ENCODE results near the gene SULT1C4.

DNA sequence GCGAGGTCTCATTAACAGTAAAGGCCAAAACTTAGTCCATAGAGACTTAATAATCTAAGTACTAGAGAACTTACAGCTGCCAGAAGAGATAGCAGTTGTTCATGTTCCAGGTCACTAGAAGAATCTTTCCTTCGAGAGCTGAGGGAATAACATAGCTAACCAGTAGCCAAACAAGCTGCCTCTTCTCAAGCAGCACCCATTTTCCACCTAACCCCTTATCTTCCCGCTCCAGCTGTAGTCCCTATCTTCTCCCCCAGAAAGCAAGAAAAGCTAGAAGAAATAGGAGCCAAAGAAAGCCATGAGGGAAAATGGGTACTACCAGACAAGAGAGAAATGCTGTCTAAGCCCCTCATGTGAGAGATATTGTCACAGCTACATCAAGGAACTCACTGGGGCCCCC, 24.0 kb downstream of the SULT1C4 start:
- TF ChIP-seq CTCF (IDR thresholded peaks at IDR 0.05; ENCODE audit: low read depth, low read length, poor library complexity, severe bottlenecking), result no peak
- no peak for TF ChIP-seq EZH2phosphoT487 (IDR thresholded peaks at IDR 0.05; ENCODE audit: borderline replicate concordance, low read length)

Data from DOHH2 (cell line).